ENCODE measurements around the gene AFAP1. TPM values are rescaled to one million over a fixed set of nuclear protein-coding genes. Genes with fewer than 3 reads are reported as not detected.

AFAP1 gene
- total and polyA plus RNA-seq, 8 donors: 23.6 to 31.4 (median 27.4) TPM

DNA sequence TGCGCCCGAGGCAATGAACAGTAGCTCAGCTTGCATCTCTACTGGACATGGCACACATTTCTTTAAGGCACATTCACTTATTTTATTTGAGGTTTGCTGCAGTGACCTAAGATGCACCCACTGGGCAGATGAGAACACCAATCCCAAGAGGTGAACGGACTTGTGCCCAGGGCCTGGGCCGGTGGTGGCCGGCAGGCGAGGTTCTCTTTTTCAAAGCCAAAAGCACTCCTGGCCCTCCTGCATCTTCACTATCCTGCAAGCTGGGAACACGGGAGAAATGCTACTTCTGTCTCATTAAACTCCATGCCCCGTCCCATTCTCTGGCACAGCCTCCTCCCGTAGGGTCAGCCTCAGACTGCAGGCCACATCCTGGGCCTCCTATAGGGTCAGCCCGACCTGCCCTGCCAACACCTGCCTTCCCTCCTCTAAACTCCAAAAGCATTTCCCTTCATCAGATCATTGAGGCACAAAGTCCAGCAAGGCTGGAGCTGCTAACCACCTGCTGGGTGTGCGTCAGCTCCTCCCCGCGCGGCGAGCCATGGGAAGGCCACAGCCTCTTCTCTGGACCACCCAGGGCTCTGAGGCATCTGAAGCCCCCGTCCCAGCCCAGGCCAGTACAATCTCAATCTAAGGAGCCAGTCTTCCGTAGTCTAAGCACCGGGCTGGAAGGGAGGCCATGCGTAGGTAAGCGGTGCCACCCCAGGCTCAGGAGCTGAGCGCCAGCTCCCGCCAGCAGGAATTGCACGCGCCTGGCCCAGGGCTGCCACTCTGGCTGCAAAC lies 166.1 kb downstream of the AFAP1 start:
- no peaks in the 10 kb centered on the region for H3K27me3 ChIP-seq
- H3K4me3 ChIP-seq: no peak overlapping the region
- intact Hi-C loops (cut with DNase I): no loop called here
- H3K36me3 ChIP-seq: peaks cover 0 to 75% of the 10 kb centered on the region in 2 donors
- no peak for ATAC-seq
- H3K9me3 ChIP-seq: no peaks in the 10 kb centered on the region
- no peak overlapping the region for H3K27ac ChIP-seq
- H3K4me1 ChIP-seq: no peaks in the 10 kb centered on the region
- TF ChIP-seq, protein P1, sequence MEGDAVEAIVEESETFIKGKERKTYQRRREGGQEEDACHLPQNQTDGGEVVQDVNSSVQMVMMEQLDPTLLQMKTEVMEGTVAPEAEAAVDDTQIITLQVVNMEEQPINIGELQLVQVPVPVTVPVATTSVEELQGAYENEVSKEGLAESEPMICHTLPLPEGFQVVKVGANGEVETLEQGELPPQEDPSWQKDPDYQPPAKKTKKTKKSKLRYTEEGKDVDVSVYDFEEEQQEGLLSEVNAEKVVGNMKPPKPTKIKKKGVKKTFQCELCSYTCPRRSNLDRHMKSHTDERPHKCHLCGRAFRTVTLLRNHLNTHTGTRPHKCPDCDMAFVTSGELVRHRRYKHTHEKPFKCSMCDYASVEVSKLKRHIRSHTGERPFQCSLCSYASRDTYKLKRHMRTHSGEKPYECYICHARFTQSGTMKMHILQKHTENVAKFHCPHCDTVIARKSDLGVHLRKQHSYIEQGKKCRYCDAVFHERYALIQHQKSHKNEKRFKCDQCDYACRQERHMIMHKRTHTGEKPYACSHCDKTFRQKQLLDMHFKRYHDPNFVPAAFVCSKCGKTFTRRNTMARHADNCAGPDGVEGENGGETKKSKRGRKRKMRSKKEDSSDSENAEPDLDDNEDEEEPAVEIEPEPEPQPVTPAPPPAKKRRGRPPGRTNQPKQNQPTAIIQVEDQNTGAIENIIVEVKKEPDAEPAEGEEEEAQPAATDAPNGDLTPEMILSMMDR (IDR thresholded peaks at IDR 0.05): no peak
- no peak for DNase-seq

- no peaks in the 10 kb centered on the region for H3K9me3 ChIP-seq
- no peak overlapping the region for H3K4me3 ChIP-seq
- H3K36me3 ChIP-seq: peaks cover 0 to 75% of the 10 kb centered on the region in 2 donors
- H3K27ac ChIP-seq: no peak overlapping the region
- DNase-seq (peak in 1 of 4 donors; percentile 21), ATAC-seq (peak; percentile 36)
- TF ChIP-seq, protein P1 (IDR thresholded peaks at IDR 0.05): no peak
- H3K4me1 ChIP-seq: no peaks in the 10 kb centered on the region
- intact Hi-C loops (cut with DNase I): no loop called here
- H3K27me3 ChIP-seq: no peaks in the 10 kb centered on the region
Observed at GRCh38 chr4:7772711-7773385, 166.8 kb downstream of the AFAP1 start.

GRCh38 chr4:7771541-7772507 lies 167.8 kb downstream of the AFAP1 start:
- Histone ChIP-seq H3K4me1 (no peaks in the 10 kb centered on the region), H3K9me3 (no peaks in the 10 kb centered on the region), H3K36me3 (peaks cover 0 to 75% of the 10 kb centered on the region in 2 donors), H3K4me3 (no peak overlapping the region), H3K27me3 (no peaks in the 10 kb centered on the region), H3K27ac (no peak overlapping the region)
- intact Hi-C loops (cut with DNase I): no loop called here
- TF ChIP-seq, protein P1 (IDR thresholded peaks at IDR 0.05): no peak
- DNase-seq (peak in 1 of 4 donors; percentile 22), ATAC-seq (no peak)

DNA sequence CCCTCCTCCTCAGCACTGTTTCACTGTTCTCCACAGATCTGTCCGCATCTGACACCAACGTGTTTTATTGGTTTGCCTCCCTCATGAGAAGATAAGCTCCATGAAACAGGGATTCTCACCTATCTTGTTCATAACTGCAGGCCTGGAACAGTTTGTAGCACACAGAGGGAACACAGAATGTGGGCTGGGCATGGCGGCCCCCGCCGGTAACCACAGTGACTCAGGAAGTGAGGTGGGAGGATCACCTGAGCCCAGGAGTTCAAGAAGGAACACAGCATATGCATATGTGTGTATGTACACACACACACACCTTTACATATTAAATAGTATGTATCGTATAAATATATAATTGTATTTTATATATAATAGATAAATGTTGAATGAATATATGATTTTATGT lies 168.6 kb downstream of the AFAP1 start:
- H3K27me3 ChIP-seq: no peaks in the 10 kb centered on the region
- H3K4me1 ChIP-seq: no peaks in the 10 kb centered on the region
- no peak for DNase-seq
- TF ChIP-seq, protein P1 (IDR thresholded peaks at IDR 0.05): no peak
- intact Hi-C loops (cut with DNase I): no loop called here
- H3K27ac ChIP-seq: no peak overlapping the region
- H3K9me3 ChIP-seq: no peaks in the 10 kb centered on the region
- no peak for ATAC-seq
- H3K36me3 ChIP-seq: peaks cover 0 to 81% of the 10 kb centered on the region in 2 donors
- H3K4me3 ChIP-seq: no peak overlapping the region

Data from left lung (tissue), 10 donors.